ENCODE measurements around the gene CIDEA. TPM values are rescaled to one million over a fixed set of nuclear protein-coding genes. Genes with fewer than 3 reads are reported as not detected.

CIDEA gene
- total and polyA plus RNA-seq, 9 of the 15 experiments (the other 6 are each of a cell fraction or from before 2014, with no cell fraction given), result not detected

DNA sequence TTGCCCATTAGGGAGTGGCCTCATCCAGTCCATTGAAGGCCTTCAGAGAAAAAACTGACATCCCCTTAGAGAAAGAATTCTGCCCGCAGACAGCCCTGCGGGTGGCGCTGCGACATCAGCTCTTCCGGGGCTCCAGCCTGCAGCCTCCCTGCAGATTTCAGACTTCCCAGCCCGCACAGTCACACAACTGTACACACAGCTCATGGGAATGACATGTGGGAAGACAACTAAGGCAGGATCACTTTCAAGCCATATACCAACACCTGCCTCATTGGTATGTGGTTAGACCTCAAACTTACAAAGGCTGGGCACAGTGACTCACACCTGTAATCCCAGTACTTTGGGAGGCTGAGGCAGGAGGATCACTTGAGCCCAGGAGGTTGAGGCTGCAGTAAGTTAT is 29.1 kb downstream of the CIDEA start (continued):
- TF ChIP-seq MITF (IDR thresholded peaks at IDR 0.05) (no peak), MTA3 (IDR thresholded peaks at IDR 0.05; ENCODE audit: borderline replicate concordance) (no peak), FOSL1 (tag; conservative IDR thresholded peaks at IDR 0.05) (peak; percentile 25; the same call in 1 of the 2 replicates), JUND (IDR thresholded peaks at IDR 0.05; ENCODE audit: borderline replicate concordance, low read depth, low read length) (peak; percentile 31; the same call in 1 of the 2 replicates), JUND (tag; IDR thresholded peaks at IDR 0.05; ENCODE audit: borderline replicate concordance, low read depth, low read length) (no peak), ZNF239 (CRISPR knock-in tag; IDR thresholded peaks at IDR 0.05) (no peak), DLX4 (CRISPR knock-in tag; IDR thresholded peaks at IDR 0.05) (no peak), CBFB (CRISPR knock-in tag; IDR thresholded peaks at IDR 0.05) (no peak), HNRNPH1 (optimal IDR thresholded peaks at IDR 0.05; ENCODE audit: low read depth, low read length) (no peak), ZBED1 (IDR thresholded peaks at IDR 0.05) (no peak), FOXP1 (CRISPR knock-in tag; IDR thresholded peaks at IDR 0.05) (no peak), STAG1 (CRISPR knock-in tag; IDR thresholded peaks at IDR 0.05; ENCODE audit: borderline replicate concordance) (peak; percentile 36; the same call in 1 of the 2 replicates)
- TF ChIP-seq, protein P1, sequence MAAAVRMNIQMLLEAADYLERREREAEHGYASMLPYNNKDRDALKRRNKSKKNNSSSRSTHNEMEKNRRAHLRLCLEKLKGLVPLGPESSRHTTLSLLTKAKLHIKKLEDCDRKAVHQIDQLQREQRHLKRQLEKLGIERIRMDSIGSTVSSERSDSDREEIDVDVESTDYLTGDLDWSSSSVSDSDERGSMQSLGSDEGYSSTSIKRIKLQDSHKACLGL (CRISPR knock-in tag; IDR thresholded peaks at IDR 0.05; ENCODE audit: borderline replicate concordance, poor library complexity, severe bottlenecking), result no peak
- TF ChIP-seq, protein P2, sequence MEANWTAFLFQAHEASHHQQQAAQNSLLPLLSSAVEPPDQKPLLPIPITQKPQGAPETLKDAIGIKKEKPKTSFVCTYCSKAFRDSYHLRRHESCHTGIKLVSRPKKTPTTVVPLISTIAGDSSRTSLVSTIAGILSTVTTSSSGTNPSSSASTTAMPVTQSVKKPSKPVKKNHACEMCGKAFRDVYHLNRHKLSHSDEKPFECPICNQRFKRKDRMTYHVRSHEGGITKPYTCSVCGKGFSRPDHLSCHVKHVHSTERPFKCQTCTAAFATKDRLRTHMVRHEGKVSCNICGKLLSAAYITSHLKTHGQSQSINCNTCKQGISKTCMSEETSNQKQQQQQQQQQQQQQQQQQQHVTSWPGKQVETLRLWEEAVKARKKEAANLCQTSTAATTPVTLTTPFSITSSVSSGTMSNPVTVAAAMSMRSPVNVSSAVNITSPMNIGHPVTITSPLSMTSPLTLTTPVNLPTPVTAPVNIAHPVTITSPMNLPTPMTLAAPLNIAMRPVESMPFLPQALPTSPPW (CRISPR knock-in tag; IDR thresholded peaks at IDR 0.05), result no peak
- TF ChIP-seq, protein P3, sequence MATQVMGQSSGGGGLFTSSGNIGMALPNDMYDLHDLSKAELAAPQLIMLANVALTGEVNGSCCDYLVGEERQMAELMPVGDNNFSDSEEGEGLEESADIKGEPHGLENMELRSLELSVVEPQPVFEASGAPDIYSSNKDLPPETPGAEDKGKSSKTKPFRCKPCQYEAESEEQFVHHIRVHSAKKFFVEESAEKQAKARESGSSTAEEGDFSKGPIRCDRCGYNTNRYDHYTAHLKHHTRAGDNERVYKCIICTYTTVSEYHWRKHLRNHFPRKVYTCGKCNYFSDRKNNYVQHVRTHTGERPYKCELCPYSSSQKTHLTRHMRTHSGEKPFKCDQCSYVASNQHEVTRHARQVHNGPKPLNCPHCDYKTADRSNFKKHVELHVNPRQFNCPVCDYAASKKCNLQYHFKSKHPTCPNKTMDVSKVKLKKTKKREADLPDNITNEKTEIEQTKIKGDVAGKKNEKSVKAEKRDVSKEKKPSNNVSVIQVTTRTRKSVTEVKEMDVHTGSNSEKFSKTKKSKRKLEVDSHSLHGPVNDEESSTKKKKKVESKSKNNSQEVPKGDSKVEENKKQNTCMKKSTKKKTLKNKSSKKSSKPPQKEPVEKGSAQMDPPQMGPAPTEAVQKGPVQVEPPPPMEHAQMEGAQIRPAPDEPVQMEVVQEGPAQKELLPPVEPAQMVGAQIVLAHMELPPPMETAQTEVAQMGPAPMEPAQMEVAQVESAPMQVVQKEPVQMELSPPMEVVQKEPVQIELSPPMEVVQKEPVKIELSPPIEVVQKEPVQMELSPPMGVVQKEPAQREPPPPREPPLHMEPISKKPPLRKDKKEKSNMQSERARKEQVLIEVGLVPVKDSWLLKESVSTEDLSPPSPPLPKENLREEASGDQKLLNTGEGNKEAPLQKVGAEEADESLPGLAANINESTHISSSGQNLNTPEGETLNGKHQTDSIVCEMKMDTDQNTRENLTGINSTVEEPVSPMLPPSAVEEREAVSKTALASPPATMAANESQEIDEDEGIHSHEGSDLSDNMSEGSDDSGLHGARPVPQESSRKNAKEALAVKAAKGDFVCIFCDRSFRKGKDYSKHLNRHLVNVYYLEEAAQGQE (IDR thresholded peaks at IDR 0.05; ENCODE audit: borderline replicate concordance), result peak; percentile 65; the same call in 1 of the 2 replicates
- TF ChIP-seq, protein P3 (CRISPR knock-in tag; IDR thresholded peaks at IDR 0.05; ENCODE audit: low read depth), result no peak

Data from K562 (cell line).